Measurements from ENCODE around the gene ZBTB21. TPM values are rescaled to one million over a fixed set of nuclear protein-coding genes. Genes with fewer than 3 reads are reported as not detected.

ZBTB21 gene
- polyA plus RNA-seq, 3 donors, result 4.7 to 7.2 (median 6.3) TPM

GRCh38 chr21:42041711-42042110, 31.6 kb upstream of the ZBTB21 start:
- no peaks in the 10 kb centered on the region for H3K9me3 ChIP-seq (replicated peaks in 1 of 2; ENCODE audit: control insufficient read depth in 1 of 2, insufficient read depth in 1 of 2, low read length in 2 of 2)
- no peak overlapping the region for H3K4me3 Mint-ChIP-seq

GRCh38 chr21:42041246-42041645, 31.1 kb upstream of the ZBTB21 start:
- intact Hi-C loops (cut with micrococcal nuclease), result no loop called here
- H3K9ac ChIP-seq (ENCODE audit: insufficient read depth, low read length, poor library complexity, severe bottlenecking), result no peak overlapping the region
- Mint-ChIP-seq H3K27me3 (ENCODE audit: low read depth in 3 of 3) (peaks cover 0 to 10% (median 2%) of the 10 kb centered on the region in 3 donors), H3K4me3 (no peak overlapping the region), H3K9me3 (no peaks in the 10 kb centered on the region), H3K36me3 (no peaks in the 10 kb centered on the region), H3K27ac (no peak overlapping the region), H3K4me1 (no peaks in the 10 kb centered on the region)
- no peaks in the 10 kb centered on the region for H3K36me3 ChIP-seq (replicated peaks in 1 of 2; ENCODE audit: control insufficient read depth in 1 of 2, insufficient read depth in 2 of 2, low read length in 2 of 2)
- H3K79me2 ChIP-seq (ENCODE audit: insufficient read depth, low read length), result no peaks in the 10 kb centered on the region
- no peaks in the 10 kb centered on the region for H3K4me1 ChIP-seq (ENCODE audit: control insufficient read depth in 1 of 2, insufficient read depth in 2 of 2, low read length in 2 of 2)
- WGBS (ENCODE audit: insufficient coverage), result 94% methylated on average over 6 of the region's 7 CpGs
- no peaks in the 10 kb centered on the region for H3K27me3 ChIP-seq (ENCODE audit: control insufficient read depth in 2 of 2, insufficient read depth in 2 of 2, low read length in 2 of 2)
- DNase-seq, result no peak
- H2AFZ ChIP-seq (ENCODE audit: insufficient read depth, low read depth, low read length, poor library complexity, severe bottlenecking), result no peak overlapping the region
- no peak overlapping the region for H3K4me2 ChIP-seq (replicated peaks; ENCODE audit: extremely low read depth, low read length, poor library complexity, severe bottlenecking)
- no peak overlapping the region for H3K27ac ChIP-seq (ENCODE audit: low read depth in 1 of 2, low read length in 2 of 2)
- no peak overlapping the region for H3K4me3 ChIP-seq (replicated peaks in 1 of 3; ENCODE audit: low read depth in 2 of 3, low read length in 3 of 3)
- TF ChIP-seq CTCF (IDR thresholded peaks at IDR 0.05), result no peak
- H3K9me3 ChIP-seq (replicated peaks in 1 of 2; ENCODE audit: control insufficient read depth in 1 of 2, insufficient read depth in 1 of 2, low read length in 2 of 2), result no peaks in the 10 kb centered on the region
- no peaks in the 10 kb centered on the region for H4K20me1 ChIP-seq (ENCODE audit: insufficient read depth, low read length)

More at GRCh38 chr21:42041711-42042110, 31.6 kb upstream of the ZBTB21 start:
- Histone ChIP-seq H3K4me2 (replicated peaks; ENCODE audit: extremely low read depth, low read length, poor library complexity, severe bottlenecking) (no peak overlapping the region), H4K20me1 (ENCODE audit: insufficient read depth, low read length) (no peaks in the 10 kb centered on the region), H3K27ac (ENCODE audit: low read depth in 1 of 2, low read length in 2 of 2) (no peak overlapping the region), H3K9ac (ENCODE audit: insufficient read depth, low read length, poor library complexity, severe bottlenecking) (no peak overlapping the region), H2AFZ (ENCODE audit: insufficient read depth, low read depth, low read length, poor library complexity, severe bottlenecking) (no peak overlapping the region), H3K27me3 (ENCODE audit: control insufficient read depth in 2 of 2, insufficient read depth in 2 of 2, low read length in 2 of 2) (no peaks in the 10 kb centered on the region), H3K4me1 (ENCODE audit: control insufficient read depth in 1 of 2, insufficient read depth in 2 of 2, low read length in 2 of 2) (no peaks in the 10 kb centered on the region), H3K4me3 (replicated peaks in 1 of 3; ENCODE audit: low read depth in 2 of 3, low read length in 3 of 3) (no peak overlapping the region), H3K36me3 (replicated peaks in 1 of 2; ENCODE audit: control insufficient read depth in 1 of 2, insufficient read depth in 2 of 2, low read length in 2 of 2) (no peaks in the 10 kb centered on the region), H3K79me2 (ENCODE audit: insufficient read depth, low read length) (no peaks in the 10 kb centered on the region)
- intact Hi-C loops (cut with micrococcal nuclease), result no loop called here
- no peak for DNase-seq
- Mint-ChIP-seq H3K27ac (no peak overlapping the region), H3K27me3 (ENCODE audit: low read depth in 3 of 3) (peaks cover 0 to 10% (median 3%) of the 10 kb centered on the region in 3 donors), H3K4me1 (no peaks in the 10 kb centered on the region), H3K9me3 (no peaks in the 10 kb centered on the region), H3K36me3 (no peaks in the 10 kb centered on the region)
- TF ChIP-seq CTCF (IDR thresholded peaks at IDR 0.05), result no peak
- WGBS (ENCODE audit: insufficient coverage), result 75% methylated on average over 2 of the region's 4 CpGs

Data from CD14-positive monocyte (primary cell).